ENCODE results near the gene NR6A1. TPM values are rescaled to one million over a fixed set of nuclear protein-coding genes. Genes with fewer than 3 reads are reported as not detected.

Gene NR6A1
- total RNA-seq, 2 donors from 2014 or later = 0.71 to 4.6 TPM

DNA sequence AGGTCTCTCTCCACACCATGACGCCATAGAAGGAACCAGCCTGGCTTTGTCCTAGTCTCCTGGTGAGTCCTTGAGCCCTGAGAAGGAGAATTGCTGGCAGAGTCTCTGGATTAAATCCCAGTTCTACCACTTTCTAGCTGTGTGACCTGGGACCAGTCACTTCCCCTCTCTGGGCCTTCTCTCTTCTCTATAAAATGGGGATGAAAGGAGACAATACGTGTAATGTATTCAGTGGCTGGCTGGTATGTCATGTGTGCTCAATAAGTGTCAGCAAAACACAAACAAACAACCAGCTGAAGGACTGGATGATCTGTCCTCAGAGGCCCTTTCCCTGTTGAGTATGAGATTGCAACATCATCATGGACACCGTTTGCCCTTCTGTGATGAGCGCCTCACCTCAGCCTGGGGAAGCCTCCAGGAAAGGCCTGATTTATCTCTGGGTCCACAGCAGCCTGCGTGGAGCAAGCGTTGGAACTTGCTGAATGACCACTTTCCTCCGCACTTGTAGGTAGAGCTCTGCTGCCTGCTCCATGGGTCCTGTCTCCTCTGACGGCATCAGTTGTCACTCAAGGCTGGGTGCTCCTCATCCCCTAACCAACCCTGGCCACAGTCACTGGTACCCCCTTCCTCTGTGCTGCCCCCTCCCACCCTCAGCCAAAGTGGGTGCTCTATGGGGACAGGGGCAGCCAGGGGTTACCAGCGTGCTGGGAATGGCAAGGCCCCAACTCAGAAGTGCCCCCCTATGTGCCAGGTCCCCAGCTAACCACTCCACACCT is 260.3 kb downstream of the NR6A1 start:
- H3K27me3 ChIP-seq (replicated peaks; ENCODE audit: insufficient read depth) = no peaks in the 10 kb centered on the region

DNA sequence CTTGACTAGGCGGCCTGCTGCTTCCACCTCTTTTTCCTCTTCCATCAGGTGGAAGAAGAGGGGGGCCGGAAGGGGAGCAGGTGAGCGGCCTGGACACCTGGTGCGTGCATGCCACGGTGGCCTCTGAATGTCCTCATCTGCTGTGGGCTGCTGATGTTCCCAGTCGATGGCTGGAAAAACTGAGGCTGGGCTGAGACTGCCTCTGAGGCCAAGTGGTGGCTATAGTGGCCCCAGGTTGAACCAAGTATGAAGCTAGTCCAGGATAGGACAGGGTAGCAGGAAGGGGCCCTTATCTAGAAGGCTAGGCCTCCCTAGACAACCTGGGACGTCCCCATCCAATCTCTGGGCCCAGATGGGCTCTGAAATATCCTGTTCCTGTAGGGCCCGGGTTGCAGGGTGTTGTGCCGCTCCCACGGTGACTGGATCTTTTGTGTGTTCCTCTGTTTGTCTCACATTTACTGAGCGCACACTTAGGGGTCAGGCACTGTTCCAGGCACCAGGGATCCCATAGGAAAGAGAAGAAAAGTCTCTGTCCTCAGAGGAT is 263.2 kb downstream of the NR6A1 start:
- Histone ChIP-seq H3K4me3 (no peak overlapping the region), H3K4me1 (ENCODE audit: control insufficient read depth in 1 of 2, low read depth in 2 of 2) (peaks cover 8 to 12% of the 10 kb centered on the region in 2 donors), H3K9me3 (no peaks in the 10 kb centered on the region), H3K27ac (no peak overlapping the region), H3K36me3 (no peaks in the 10 kb centered on the region), H3K27me3 (replicated peaks; ENCODE audit: insufficient read depth) (peaks cover 6% of the 10 kb centered on the region)
- TF ChIP-seq, protein P1, sequence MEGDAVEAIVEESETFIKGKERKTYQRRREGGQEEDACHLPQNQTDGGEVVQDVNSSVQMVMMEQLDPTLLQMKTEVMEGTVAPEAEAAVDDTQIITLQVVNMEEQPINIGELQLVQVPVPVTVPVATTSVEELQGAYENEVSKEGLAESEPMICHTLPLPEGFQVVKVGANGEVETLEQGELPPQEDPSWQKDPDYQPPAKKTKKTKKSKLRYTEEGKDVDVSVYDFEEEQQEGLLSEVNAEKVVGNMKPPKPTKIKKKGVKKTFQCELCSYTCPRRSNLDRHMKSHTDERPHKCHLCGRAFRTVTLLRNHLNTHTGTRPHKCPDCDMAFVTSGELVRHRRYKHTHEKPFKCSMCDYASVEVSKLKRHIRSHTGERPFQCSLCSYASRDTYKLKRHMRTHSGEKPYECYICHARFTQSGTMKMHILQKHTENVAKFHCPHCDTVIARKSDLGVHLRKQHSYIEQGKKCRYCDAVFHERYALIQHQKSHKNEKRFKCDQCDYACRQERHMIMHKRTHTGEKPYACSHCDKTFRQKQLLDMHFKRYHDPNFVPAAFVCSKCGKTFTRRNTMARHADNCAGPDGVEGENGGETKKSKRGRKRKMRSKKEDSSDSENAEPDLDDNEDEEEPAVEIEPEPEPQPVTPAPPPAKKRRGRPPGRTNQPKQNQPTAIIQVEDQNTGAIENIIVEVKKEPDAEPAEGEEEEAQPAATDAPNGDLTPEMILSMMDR (IDR thresholded peaks at IDR 0.05) = no peak
- ATAC-seq (ENCODE audit: insufficient number of reproducible peaks, low FRiP score, low read depth) = no peak
- DNase-seq (ENCODE audit: low spot score) = no peak

More for the DNA sequence above, 260.3 kb downstream of the NR6A1 start:
- Histone ChIP-seq H3K9me3 (no peaks in the 10 kb centered on the region), H3K36me3 (no peaks in the 10 kb centered on the region), H3K4me3 (no peak overlapping the region), H3K4me1 (ENCODE audit: control insufficient read depth in 1 of 2, low read depth in 2 of 2) (no peaks in the 10 kb centered on the region), H3K27ac (no peak overlapping the region)
- no peak for ATAC-seq (ENCODE audit: insufficient number of reproducible peaks, low FRiP score, low read depth)
- TF ChIP-seq, protein P1 (IDR thresholded peaks at IDR 0.05) = no peak
- DNase-seq (ENCODE audit: low spot score) = no peak

DNA sequence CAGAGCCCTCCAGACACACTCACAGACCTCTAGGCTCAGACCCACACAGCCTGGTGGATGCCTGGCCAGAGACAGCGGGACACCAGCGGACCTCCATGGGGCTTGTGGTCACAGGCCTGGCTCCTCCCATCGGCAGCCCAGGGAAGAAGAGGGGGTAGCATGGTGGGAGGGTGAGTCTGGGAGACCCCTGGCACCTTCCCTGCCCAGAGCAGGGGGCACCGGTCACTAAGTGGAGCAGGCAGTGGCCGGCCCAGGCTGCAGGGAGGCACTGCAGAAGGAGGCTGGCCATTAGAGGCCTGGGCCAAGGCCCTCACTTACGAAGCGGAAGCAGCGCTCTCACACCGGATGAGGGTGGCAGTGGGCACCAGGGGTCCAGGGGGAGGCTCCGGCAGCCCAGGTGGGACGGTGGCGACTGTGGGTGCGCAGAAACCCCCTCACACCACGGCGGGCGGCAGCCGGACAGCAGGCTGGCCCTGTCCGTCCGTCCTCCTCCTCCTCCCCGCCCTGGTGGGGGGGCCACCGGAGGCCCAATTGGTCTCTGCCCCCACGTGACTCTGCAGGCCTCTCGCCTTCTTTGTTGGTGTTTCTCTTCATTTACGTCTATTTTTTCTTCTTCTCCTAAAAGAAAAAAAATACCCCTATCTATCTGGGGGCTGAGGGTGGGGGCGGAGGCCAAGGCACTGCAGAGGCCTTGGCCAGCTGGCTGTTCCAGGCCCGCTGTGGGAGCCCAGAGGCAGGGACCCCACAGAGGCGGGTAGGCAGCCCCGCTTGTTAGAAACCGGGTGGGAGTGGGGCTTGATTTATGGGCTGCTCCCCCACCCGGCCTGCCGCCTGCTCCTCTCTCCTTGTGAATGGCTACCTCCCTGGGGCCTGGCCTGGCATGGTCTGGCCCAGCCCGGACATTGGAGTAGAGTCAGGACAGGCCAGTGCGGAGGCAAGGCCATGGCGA is 263.9 kb downstream of the NR6A1 start, which contains the start of gene NR5A1:
TSS of gene NR5A1 (minus strand) at position 469 of the 949 bp plus-strand sequence. CDS start 4,004 bp downstream, outside the sequence.
- DNase-seq (ENCODE audit: low spot score) (no peak), ATAC-seq (ENCODE audit: insufficient number of reproducible peaks, low FRiP score, low read depth) (no peak)
- Histone ChIP-seq H3K9me3 (no peaks in the 10 kb centered on the region), H3K27me3 (replicated peaks; ENCODE audit: insufficient read depth) (peaks cover 6% of the 10 kb centered on the region), H3K36me3 (no peaks in the 10 kb centered on the region), H3K27ac (no peak within 1 kb of the TSS), H3K4me3 (no peak within 1 kb of the TSS), H3K4me1 (ENCODE audit: control insufficient read depth in 1 of 2, low read depth in 2 of 2) (peaks cover 8 to 12% of the 10 kb centered on the region in 2 donors)
- TF ChIP-seq, protein P1 (IDR thresholded peaks at IDR 0.05) = no peak

DNA sequence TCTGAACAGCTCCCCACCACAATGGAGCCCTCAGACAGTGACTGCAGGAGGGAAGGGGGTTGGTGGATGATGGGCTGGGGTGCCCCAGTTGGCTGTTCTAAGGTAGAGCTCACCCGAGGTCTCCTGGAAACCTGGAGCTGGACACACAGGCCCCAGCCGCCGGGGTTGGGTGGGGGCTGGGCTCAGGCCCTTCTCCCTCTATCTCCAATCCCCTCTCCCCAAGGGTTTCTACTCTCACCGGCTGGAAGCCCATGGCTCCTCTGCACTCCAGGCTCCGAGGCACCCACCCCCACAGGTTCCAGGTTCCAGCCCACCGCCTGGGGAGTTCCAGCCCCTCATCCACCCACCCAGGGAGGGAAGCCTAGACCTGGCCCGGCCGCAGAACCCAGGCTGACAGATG is 264.7 kb downstream of the NR6A1 start:
- TF ChIP-seq, protein P1 (IDR thresholded peaks at IDR 0.05) = no peak
- peaks cover 6% of the 10 kb centered on the region for H3K27me3 ChIP-seq (replicated peaks; ENCODE audit: insufficient read depth)
- peaks cover 8 to 12% of the 10 kb centered on the region in 2 donors for H3K4me1 ChIP-seq (ENCODE audit: control insufficient read depth in 1 of 2, low read depth in 2 of 2)
- H3K36me3 ChIP-seq = no peaks in the 10 kb centered on the region
- ATAC-seq (ENCODE audit: insufficient number of reproducible peaks, low FRiP score, low read depth) (no peak), DNase-seq (ENCODE audit: low spot score) (no peak)
- no peak overlapping the region for H3K27ac ChIP-seq
- no peak overlapping the region for H3K4me3 ChIP-seq
- H3K9me3 ChIP-seq = no peaks in the 10 kb centered on the region

All from thoracic aorta (tissue), 2 donors.